Esophagus muscularis mucosa (tissue), 4 donors: ENCODE data around the gene ADAMTS6. TPM values are rescaled to one million over a fixed set of nuclear protein-coding genes. Genes with fewer than 3 reads are reported as not detected.

Source experiments
- DNase-seq: peaks from one replicate; pipeline ENCODE4 v3.0.0-alpha.2; 2017; ENCODE audit errors: extremely low spot score
- H3K27ac ChIP-seq, 4 donors: fragments of 200-600 bp; sonication (generic); replicated peaks in 1 of 4; 1 replicate in 3 of 4; 2 replicates in 1 of 4; pipeline ENCODE4 v1.5.1; 2016 to 2019; ENCODE audit warnings: mild to moderate bottlenecking in 1 of 4
- H3K27me3 ChIP-seq, 4 donors: fragments of 200-600 bp; sonication (generic); one replicate each; pipeline versions ENCODE4 v1.5.1 to v1.6.0; 2016 to 2019
- H3K36me3 ChIP-seq, 4 donors: fragments of 200-600 bp; sonication (generic); one replicate each; pipeline ENCODE4 v1.5.1; 2016 to 2019
- H3K4me1 ChIP-seq, 4 donors: fragments of 200-600 bp; sonication (generic); one replicate each; pipeline ENCODE4 v1.5.1; 2016 to 2019
- H3K4me3 ChIP-seq, 4 donors: fragments of 200-600 bp; sonication (generic); 1 replicate in 2 of 4; 2 replicates in 2 of 4; pipeline ENCODE4 v1.5.1; 2016 to 2019; ENCODE audit warnings: mild to moderate bottlenecking in 4 of 4, moderate library complexity in 1 of 4
- H3K9me3 ChIP-seq, 4 donors: fragments of 200-600 bp; sonication (generic); 1 replicate in 3 of 4; 2 replicates in 1 of 4; pipeline ENCODE4 v1.5.1; 2016 to 2019
- EP300 ChIP-seq: sonication (generic); formaldehyde crosslinking; IDR thresholded peaks from one replicate; pipeline ENCODE4 v1.6.1; 2017; ENCODE audit warnings: antibody characterized with exemption
- POLR2A ChIP-seq: fragments of 450-650 bp; IDR thresholded peaks from one replicate; pipeline ENCODE4 v1.6.1; 2017; ENCODE audit warnings: antibody characterized with exemption, moderate library complexity, mild to moderate bottlenecking, low read depth
- POLR2AphosphoS5 ChIP-seq, 2 donors: sonication (generic); formaldehyde crosslinking; IDR thresholded peaks; one replicate each; pipeline ENCODE4 v1.6.1; 2017; ENCODE audit warnings: antibody characterized with exemption in 2 of 2
- WGBS: methylation state at CpG from one replicate; pipeline ENCODE4 v1.1.5; 2018; 5-methylcytosine and 5-hydroxymethylcytosine counted together
- intact Hi-C: fragments of 100-400 bp; cut with DNase I; formaldehyde crosslinking; loops from one replicate; pipeline ENCODE4 v1.15.1; 2023
- total RNA-seq, 4 donors: library from RNA; depleted of rRNA; stranded (reverse); fragments of >200 nt; gene quantifications; one replicate each; pipeline versions ENCODE4 v1.1.0 to v1.2.1, GENCODE V29; 2016
- TF ChIP-seq, protein P1 (sequence below), 3 experiments: fragments of 200-600 bp in 2 of 3; fragments of 450-650 bp in 1 of 3; sonication (generic) in 2 of 3; IDR thresholded peaks; one replicate each; pipeline ENCODE4 v1.5.1; 2017 to 2019; ENCODE audit warnings: antibody characterized with exemption in 3 of 3, mild to moderate bottlenecking in 2 of 3, moderate library complexity in 1 of 3

ADAMTS6 gene
- total RNA-seq, 4 donors from 2014 or later = 1.4 to 4.2 (median 2.7) TPM

- Histone ChIP-seq H3K27ac (no peak overlapping the region), H3K4me1 (peaks cover 0 to 12% (median under 1%) of the 10 kb centered on the region in 4 donors), H3K27me3 (no peaks in the 10 kb centered on the region), H3K36me3 (no peaks in the 10 kb centered on the region), H3K4me3 (no peak overlapping the region), H3K9me3 (no peaks in the 10 kb centered on the region)
- DNase-seq = no peak
- no peak for TF ChIP-seq POLR2AphosphoS5 (IDR thresholded peaks at IDR 0.05)
- no peak for TF ChIP-seq EP300
- TF ChIP-seq POLR2A = no peak
- TF ChIP-seq, protein P1, sequence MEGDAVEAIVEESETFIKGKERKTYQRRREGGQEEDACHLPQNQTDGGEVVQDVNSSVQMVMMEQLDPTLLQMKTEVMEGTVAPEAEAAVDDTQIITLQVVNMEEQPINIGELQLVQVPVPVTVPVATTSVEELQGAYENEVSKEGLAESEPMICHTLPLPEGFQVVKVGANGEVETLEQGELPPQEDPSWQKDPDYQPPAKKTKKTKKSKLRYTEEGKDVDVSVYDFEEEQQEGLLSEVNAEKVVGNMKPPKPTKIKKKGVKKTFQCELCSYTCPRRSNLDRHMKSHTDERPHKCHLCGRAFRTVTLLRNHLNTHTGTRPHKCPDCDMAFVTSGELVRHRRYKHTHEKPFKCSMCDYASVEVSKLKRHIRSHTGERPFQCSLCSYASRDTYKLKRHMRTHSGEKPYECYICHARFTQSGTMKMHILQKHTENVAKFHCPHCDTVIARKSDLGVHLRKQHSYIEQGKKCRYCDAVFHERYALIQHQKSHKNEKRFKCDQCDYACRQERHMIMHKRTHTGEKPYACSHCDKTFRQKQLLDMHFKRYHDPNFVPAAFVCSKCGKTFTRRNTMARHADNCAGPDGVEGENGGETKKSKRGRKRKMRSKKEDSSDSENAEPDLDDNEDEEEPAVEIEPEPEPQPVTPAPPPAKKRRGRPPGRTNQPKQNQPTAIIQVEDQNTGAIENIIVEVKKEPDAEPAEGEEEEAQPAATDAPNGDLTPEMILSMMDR (IDR thresholded peaks at IDR 0.05) = no peak
- intact Hi-C loops = no loop called here
Observed at GRCh38 chr5:65292196-65292595, 189.5 kb downstream of the ADAMTS6 start.

GRCh38 chr5:65290677-65291076 is 191.0 kb downstream of the ADAMTS6 start:
- no peaks in the 10 kb centered on the region for H3K36me3 ChIP-seq
- no peak for DNase-seq
- TF ChIP-seq EP300 (no peak), POLR2A (no peak), POLR2AphosphoS5 (IDR thresholded peaks at IDR 0.05) (no peak)
- TF ChIP-seq, protein P1 (IDR thresholded peaks at IDR 0.05) = no peak
- WGBS = 91% methylated on average over 1 of the region's 1 CpG
- intact Hi-C loops = no loop called here
- no peaks in the 10 kb centered on the region for H3K27me3 ChIP-seq
- no peaks in the 10 kb centered on the region for H3K9me3 ChIP-seq
- no peak overlapping the region for H3K4me3 ChIP-seq
- no peak overlapping the region for H3K27ac ChIP-seq
- H3K4me1 ChIP-seq = peaks cover 0 to 12% (median 0%) of the 10 kb centered on the region in 4 donors

DNA sequence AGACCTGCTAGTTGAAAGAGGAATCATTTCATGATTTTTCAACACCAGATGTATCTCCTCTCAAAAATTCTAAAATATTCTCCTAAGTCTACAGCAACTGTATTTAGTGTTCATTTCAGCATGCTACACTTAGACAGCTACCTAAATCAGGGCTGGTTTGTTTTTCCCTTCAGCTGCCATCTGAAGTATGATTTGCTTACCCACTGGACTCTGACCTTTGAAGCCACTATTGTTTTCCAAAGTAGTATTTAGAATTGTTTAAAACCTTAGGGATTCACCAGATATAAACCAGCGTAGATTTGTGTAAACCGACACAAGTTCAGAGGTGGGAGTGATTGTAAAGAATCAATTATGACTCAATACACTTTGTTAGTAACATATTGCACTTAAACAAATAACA is 193.1 kb downstream of the ADAMTS6 start:
- 94% methylated on average over 2 of the region's 2 CpGs for WGBS
- intact Hi-C loops = no loop called here
- H3K4me3 ChIP-seq = no peak overlapping the region
- TF ChIP-seq POLR2A (no peak), EP300 (no peak), POLR2AphosphoS5 (IDR thresholded peaks at IDR 0.05) (no peak)
- TF ChIP-seq, protein P1 (IDR thresholded peaks at IDR 0.05) = no peak
- H3K36me3 ChIP-seq = no peaks in the 10 kb centered on the region
- H3K4me1 ChIP-seq = peaks cover 0 to 12% (median 0%) of the 10 kb centered on the region in 4 donors
- DNase-seq = no peak
- no peaks in the 10 kb centered on the region for H3K27me3 ChIP-seq
- no peaks in the 10 kb centered on the region for H3K9me3 ChIP-seq
- no peak overlapping the region for H3K27ac ChIP-seq

- WGBS = 88% methylated on average over 2 of the region's 2 CpGs
- Histone ChIP-seq H3K4me3 (no peak overlapping the region), H3K9me3 (no peaks in the 10 kb centered on the region), H3K36me3 (no peaks in the 10 kb centered on the region), H3K27me3 (no peaks in the 10 kb centered on the region), H3K4me1 (no peaks in the 10 kb centered on the region), H3K27ac (no peak overlapping the region)
- TF ChIP-seq EP300 = no peak
- TF ChIP-seq, protein P1 (IDR thresholded peaks at IDR 0.05) = no peak
- TF ChIP-seq POLR2A = no peak
- no peak for TF ChIP-seq POLR2AphosphoS5 (IDR thresholded peaks at IDR 0.05)
- no peak for DNase-seq
- intact Hi-C loops = no loop called here
Observed at GRCh38 chr5:65279603-65280002, 202.1 kb downstream of the ADAMTS6 start.

DNA sequence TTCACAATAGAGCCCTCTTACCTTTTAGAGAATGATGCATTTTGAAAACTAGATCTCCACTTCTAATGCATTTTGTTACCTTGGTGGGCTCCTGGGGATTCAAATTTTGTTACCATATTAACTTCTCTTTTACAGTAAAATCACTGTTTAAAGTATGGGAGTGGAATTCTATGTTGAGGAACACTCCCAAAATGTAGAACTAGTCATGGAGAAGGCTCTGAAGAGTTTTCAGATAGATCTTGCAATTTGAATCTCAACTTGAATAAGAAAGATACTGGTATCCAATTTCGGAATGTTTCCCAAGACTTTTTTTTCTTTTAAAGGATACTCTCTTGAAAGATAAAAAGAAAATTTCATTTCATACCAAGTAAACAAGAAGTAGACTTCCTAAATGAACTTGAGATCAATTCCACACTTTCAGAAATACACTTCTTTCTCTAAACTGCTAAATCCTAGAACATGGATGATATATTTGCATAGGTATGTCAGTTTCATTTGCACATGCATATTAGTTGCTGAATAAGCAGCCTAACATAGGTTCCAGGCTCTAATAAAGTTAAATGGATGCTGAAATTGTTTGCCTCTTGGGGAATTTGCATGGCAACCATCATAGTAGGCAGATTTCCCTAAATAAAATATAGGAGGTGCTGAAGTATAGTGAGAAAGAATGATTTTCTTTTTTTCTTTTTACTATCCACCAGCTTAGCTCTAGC is 205.4 kb downstream of the ADAMTS6 start:
- Histone ChIP-seq H3K4me3 (no peak overlapping the region), H3K4me1 (no peaks in the 10 kb centered on the region), H3K27me3 (no peaks in the 10 kb centered on the region), H3K27ac (no peak overlapping the region), H3K36me3 (no peaks in the 10 kb centered on the region), H3K9me3 (no peaks in the 10 kb centered on the region)
- intact Hi-C loops = no loop called here
- TF ChIP-seq POLR2AphosphoS5 (IDR thresholded peaks at IDR 0.05) (no peak), EP300 (no peak), POLR2A (no peak)
- TF ChIP-seq, protein P1 (IDR thresholded peaks at IDR 0.05) = no peak
- DNase-seq = no peak
- WGBS = 100% methylated on average over 1 of the region's 1 CpG
